K562 (cell line): ENCODE results near the gene TRAPPC2L. TPM values are rescaled to one million over a fixed set of nuclear protein-coding genes. Genes with fewer than 3 reads are reported as not detected.

Source experiments
- ATAC-seq: fragments of 200-7000 bp; cut with Tn5 transposase; 3 replicates; pipeline ENCODE4 v1.9.1; 2020; ENCODE audit warnings: moderate library complexity
- BruUV-seq: library from RNA; stranded (reverse); fragments of 400-500 nt; replicated peaks from 2 replicates; lab custom pipeline; 2021; lab: Mats Ljungman, UMichigan
- CTCF ChIA-PET: fragments of 300-600 bp; formaldehyde crosslinking; extraction: SDS; loops from one replicate; lab custom pipeline; 2021; ENCODE audit warnings: low intra/inter-chr PET ratio; lab: Yijun Ruan, JAX
- POLR2A ChIA-PET: fragments of 300-600, 350-650 bp; sonication (Branson Sonifier 250); formaldehyde crosslinking; extraction: SDS; loops from one replicate; lab custom pipeline; 2021; ENCODE audit warnings: antibody characterized with exemption, inconsistent platforms; lab: Yijun Ruan, JAX
- DNase-seq, 4 experiments: peaks; one replicate each; pipeline versions ENCODE4 v3.0.0 to v3.0.0-alpha.2; 2011 to 2018; ENCODE audit warnings: low spot score in 3 of 4, mixed read lengths in 3 of 4; ENCODE audit errors: extremely low read depth in 1 of 4
- FAIRE-seq: peaks from 2 replicates; lab custom pipeline; 2011; peaks lifted over from hg19 to GRCh38; lab: Jason Lieb, UNC
- H2AFZ ChIP-seq: 2 replicates; pipeline ENCODE4 v1.6.0; 2011; ENCODE audit warnings: low read depth, low read length, control low read depth, inconsistent platforms
- H3K27ac ChIP-seq: fragments of 200-600 bp; 3 replicates; pipeline ENCODE4 v1.8.0; 2011; ENCODE audit warnings: low read depth, mild to moderate bottlenecking, control low read depth, inconsistent platforms, low read length, moderate library complexity, mixed read lengths; ENCODE audit errors: extremely low read depth
- H3K27me3 ChIP-seq, 2 experiments: fragments of 300-600 bp in 1 of 2; 2 replicates in 1 of 2; 3 replicates in 1 of 2; pipeline versions ENCODE4 v1.6.0 to v1.8.0; 2011; ENCODE audit warnings: inconsistent platforms in 2 of 2, low read length in 2 of 2, mild to moderate bottlenecking in 1 of 2, mixed read lengths in 1 of 2, moderate library complexity in 1 of 2; ENCODE audit not compliant: control insufficient read depth in 2 of 2, insufficient read depth in 2 of 2
- H3K36me3 ChIP-seq: fragments of 300-600 bp; 3 replicates; pipeline ENCODE4 v1.8.0; 2011; ENCODE audit warnings: mild to moderate bottlenecking, low read length, inconsistent platforms; ENCODE audit not compliant: control insufficient read depth, insufficient read depth
- H3K4me1 ChIP-seq, 2 experiments: fragments of 200-600 bp in 1 of 2; replicated peaks in 1 of 2; 2 replicates in 1 of 2; 3 replicates in 1 of 2; pipeline versions ENCODE4 v1.5.1 to v1.8.0; 2011; ENCODE audit warnings: inconsistent platforms in 2 of 2, low read length in 2 of 2, mild to moderate bottlenecking in 1 of 2, mixed read lengths in 1 of 2, moderate library complexity in 1 of 2; ENCODE audit not compliant: control insufficient read depth in 2 of 2, insufficient read depth in 2 of 2
- H3K4me2 ChIP-seq: 2 replicates; pipeline ENCODE4 v1.6.1; 2011; ENCODE audit warnings: low read length, control low read depth, inconsistent platforms, mixed read lengths; ENCODE audit not compliant: insufficient read depth
- H3K4me3 ChIP-seq: fragments of 200-600 bp; sonication (generic), shearing (Covaris generic); 2 replicates; pipeline ENCODE4 v1.5.1; 2016; ENCODE audit warnings: control low read depth, inconsistent platforms
- H3K79me2 ChIP-seq: fragments of 200-600 bp; 3 replicates; pipeline ENCODE4 v1.8.0; 2011; ENCODE audit warnings: low read length, inconsistent platforms; ENCODE audit not compliant: control insufficient read depth, insufficient read depth
- H3K9ac ChIP-seq, 2 experiments: 2 replicates each; pipeline versions ENCODE4 v1.6.0 to v1.6.1; 2011; ENCODE audit warnings: low read depth in 2 of 2, low read length in 2 of 2, control low read depth in 1 of 2, inconsistent platforms in 1 of 2, mild to moderate bottlenecking in 1 of 2, mixed read lengths in 1 of 2; ENCODE audit not compliant: insufficient read depth in 1 of 2
- H3K9me1 ChIP-seq: one replicate; pipeline ENCODE4 v1.6.0; 2011; ENCODE audit warnings: inconsistent platforms, mild to moderate bottlenecking, low read length, moderate library complexity; ENCODE audit not compliant: control insufficient read depth, insufficient read depth
- H3K9me3 ChIP-seq: replicated peaks from 2 replicates; pipeline ENCODE4 v1.5.1; 2011; ENCODE audit warnings: low read depth, low read length, inconsistent platforms; ENCODE audit not compliant: control insufficient read depth, insufficient read depth
- H4K20me1 ChIP-seq: replicated peaks from 2 replicates; pipeline ENCODE4 v1.6.1; 2011; ENCODE audit warnings: low read length, inconsistent platforms, mixed read lengths; ENCODE audit not compliant: control insufficient read depth, insufficient read depth
- ATF1 ChIP-seq, 2 experiments: fragments of 450-650 bp in 1 of 2; IDR thresholded peaks; 2 replicates each; pipeline ENCODE4 v1.6.1; 2016; ENCODE audit warnings: missing compliant biosample characterization in 1 of 2, missing genetic modification characterization in 1 of 2
- CBX1 ChIP-seq: sonication (generic); IDR thresholded peaks from 2 replicates; pipeline ENCODE4 v1.6.1; 2016; ENCODE audit warnings: antibody characterized with exemption, low read depth, mild to moderate bottlenecking
- CUX1 ChIP-seq: fragments of 200-800 bp; sonication (Bioruptor generic); IDR thresholded peaks from 2 replicates; pipeline ENCODE4 v1.6.1; 2016; ENCODE audit warnings: missing genetic modification characterization, missing compliant biosample characterization
- NFIX ChIP-seq: fragments of 250-450 bp; sonication (Bioruptor Pico); IDR thresholded peaks from 2 replicates; pipeline ENCODE4 v1.4.0; 2020; ENCODE audit warnings: low read depth, mild to moderate bottlenecking, moderate library complexity
- PCBP1 ChIP-seq: fragments of 200-400 bp; formaldehyde crosslinking; IDR thresholded peaks from 2 replicates; pipeline ENCODE4 v1.6.1; 2018; ENCODE audit warnings: mild to moderate bottlenecking, low read depth, low read length; ENCODE audit not compliant: poor library complexity, severe bottlenecking
- POLR2G ChIP-seq: fragments of 200-400 bp; formaldehyde crosslinking; IDR thresholded peaks from 2 replicates; pipeline ENCODE4 v1.6.1; 2017; ENCODE audit warnings: low read depth, mild to moderate bottlenecking, antibody characterized with exemption, low read length, moderate library complexity
- RBM22 ChIP-seq: fragments of 200-400 bp; formaldehyde crosslinking; IDR thresholded peaks from 2 replicates; pipeline ENCODE4 v1.6.1; 2018; ENCODE audit warnings: low read length, low read depth; ENCODE audit not compliant: poor library complexity, severe bottlenecking
- TEAD2 ChIP-seq: fragments of 450-650 bp; IDR thresholded peaks from 2 replicates; pipeline ENCODE4 v1.6.1; 2016; ENCODE audit warnings: missing genetic modification characterization, control low read depth, missing compliant biosample characterization
- UBTF ChIP-seq, 2 experiments: IDR thresholded peaks; 2 replicates each; pipeline ENCODE4 v1.6.1; 2012; ENCODE audit warnings: improper control_type of control experiment in 2 of 2, low read depth in 2 of 2, low read length in 2 of 2, borderline replicate concordance in 1 of 2
- ZNF512 ChIP-seq: IDR thresholded peaks from 2 replicates; pipeline ENCODE4 v1.6.1; 2016; ENCODE audit warnings: missing genetic modification characterization, missing compliant biosample characterization
- WGBS: fragments of 100-300 bp; shearing (Covaris generic); methylation state at CpG from one replicate; pipeline ENCODE4 v1.1.6; 2016; ENCODE audit warnings: low coverage, mixed read lengths; ENCODE audit not compliant: insufficient coverage; ENCODE audit errors: missing lambda C conversion rate; 5-methylcytosine and 5-hydroxymethylcytosine counted together
- in situ Hi-C: fragments of 300-500 bp; cut with MboI; formaldehyde crosslinking; loops from 4 replicates; pipeline ENCODE4 v1.15.0; 2018; ENCODE audit warnings: inconsistent platforms, mixed read lengths
- intact Hi-C: fragments of 100-400 bp; cut with micrococcal nuclease; formaldehyde crosslinking; loops from 2 replicates; pipeline ENCODE4 v1.14.2; 2022
- polyA plus RNA-seq, 8 experiments: library from polyadenylated mRNA; depleted of rRNA in 4 of 8; stranded (reverse) in 5 of 8; unstranded in 3 of 8; fragments of >200 nt; fragmentation: Nextera tagmentation in 2 of 8; fragmentation: Illumina TruSeq in 1 of 8; extraction: Ambion mirVana in 2 of 8; extraction: Trizol in 1 of 8; gene quantifications; 2 replicates each; pipeline versions ENCODE4 v1.2.1 to v1.2.3, GENCODE V29; 2011 to 2014; ENCODE audit warnings: inconsistent platforms in 1 of 8, missing spikeins in 1 of 8
- total RNA-seq, 7 experiments: library from RNA; depleted of rRNA in 6 of 7; stranded (reverse); fragments of >200 nt in 6 of 7; fragmentation: Illumina TruSeq in 2 of 7; extraction: Trizol in 2 of 7; gene quantifications; 2 replicates each; pipeline versions ENCODE4 v1.2.1 to v1.2.3, GENCODE V29; 2011 to 2021; ENCODE audit warnings: low replicate concordance in 1 of 7

Gene TRAPPC2L
- total and polyA plus RNA-seq, 9 of the 15 experiments (the other 6 are each of a cell fraction or from before 2014, with no cell fraction given): 60.4 to 398 (median 97.5) TPM

- no peak for TF ChIP-seq UBTF (IDR thresholded peaks at IDR 0.05; ENCODE audit: borderline replicate concordance in 1 of 2, low read depth in 2 of 2, low read length in 2 of 2)
Observed at GRCh38 chr16:88868974-88869672, 12.2 kb downstream of the TRAPPC2L start (continued).

GRCh38 chr16:88869673-88869980 lies 12.7 kb downstream of the TRAPPC2L start:
- Histone ChIP-seq H2AFZ (no peak overlapping the region), H3K4me3 (no peak overlapping the region), H3K9ac (no peak overlapping the region), H3K27me3 (no peaks in the 10 kb centered on the region), H3K4me1 (peaks cover 14 to 84% of the 10 kb centered on the region in 2 experiments; a peak in 4 of 5 replicates), H3K27ac (no peak overlapping the region), H3K4me2 (no peak overlapping the region), H4K20me1 (peaks cover 11% of the 10 kb centered on the region; the same call in 1 of the 2 replicates), H3K9me3 (no peaks in the 10 kb centered on the region), H3K36me3 (peaks cover 7% of the 10 kb centered on the region; the same call in 1 of the 3 replicates), H3K9me1 (peaks cover 9% of the 10 kb centered on the region), H3K79me2 (no peaks in the 10 kb centered on the region)
- ChIA-PET POLR2A (interaction anchor here (0.9 to 1.1 kb wide), 2 partner anchors 16 to 116 kb away, joined by 3 read pairs; no protein-coding TSS in a partner anchor), CTCF (no interaction called here)
- no TSS peak for BruUV-seq
- DNase-seq: no peak
- WGBS: 75% methylated on average over 9 of the region's 9 CpGs
- no peak for FAIRE-seq
- ATAC-seq: no peak
- in situ Hi-C loops (no loop called here), intact Hi-C loops (no loop called here)
- TF ChIP-seq POLR2G: peak; percentile 84
- TF ChIP-seq RBM22: peak; percentile 94
- TF ChIP-seq ZNF512 (tag): no peak
- no peak for TF ChIP-seq CUX1 (CRISPR knock-in tag)
- TF ChIP-seq NFIX (CRISPR knock-in tag): no peak
- TF ChIP-seq CBX1: no peak
- TF ChIP-seq ATF1 (CRISPR knock-in tag; IDR thresholded peaks at IDR 0.05): no peak
- TF ChIP-seq ATF1 (tag; IDR thresholded peaks at IDR 0.05): no peak
- TF ChIP-seq PCBP1: peak; percentile 37
- no peak for TF ChIP-seq TEAD2 (tag)
